A673 (cell line): ENCODE measurements around the gene OR6K3. TPM values are rescaled to one million over a fixed set of nuclear protein-coding genes. Genes with fewer than 3 reads are reported as not detected.

Experiments used
- BruUV-seq: library from RNA; stranded (reverse); fragments of 400-500 nt; replicated peaks from 2 replicates; lab custom pipeline; 2021; lab: Mats Ljungman, UMichigan
- CTCF ChIA-PET: fragments of 300-600 bp; sonication (Branson Sonifier 250); formaldehyde crosslinking; loops from one replicate; lab custom pipeline; 2022; ENCODE audit warnings: antibody characterized with exemption; lab: Charles Lee
- POLR2A ChIA-PET: fragments of 300-600 bp; sonication (Branson Sonifier 250); formaldehyde crosslinking; loops from one replicate; lab custom pipeline; 2022; ENCODE audit warnings: antibody characterized with exemption; ENCODE audit not compliant: low non-redundant PET; lab: Charles Lee
- DNase-seq: peaks from one replicate; pipeline ENCODE4 v3.0.0-alpha.2; 2015; ENCODE audit warnings: low spot score
- H3K27ac ChIP-seq: fragments of 200-600 bp; sonication (generic); 2 replicates; pipeline ENCODE4 v1.5.1; 2016; ENCODE audit warnings: mixed run types, low read depth, mild to moderate bottlenecking, mixed read lengths, antibody characterized with exemption, low read length; ENCODE audit not compliant: poor library complexity, severe bottlenecking
- H3K27me3 ChIP-seq: fragments of 200-600 bp; sonication (generic); replicated peaks from 2 replicates; pipeline ENCODE4 v1.6.1; 2017; ENCODE audit warnings: mixed run types, low read depth, mild to moderate bottlenecking, mixed read lengths, antibody characterized with exemption, low read length; ENCODE audit not compliant: insufficient read depth, poor library complexity
- H3K36me3 ChIP-seq: fragments of 200-600 bp; sonication (generic); 2 replicates; pipeline ENCODE4 v1.6.1; 2016; ENCODE audit warnings: mixed run types, mild to moderate bottlenecking, mixed read lengths, antibody characterized with exemption, low read length; ENCODE audit not compliant: insufficient read depth, poor library complexity, severe bottlenecking
- H3K4me1 ChIP-seq: fragments of 200-600 bp; sonication (generic); 2 replicates; pipeline ENCODE4 v1.6.1; 2017; ENCODE audit warnings: mixed run types, mild to moderate bottlenecking, mixed read lengths, antibody characterized with exemption, low read length; ENCODE audit not compliant: insufficient read depth, poor library complexity, severe bottlenecking
- H3K4me3 ChIP-seq: fragments of 200-600 bp; sonication (generic); 2 replicates; pipeline ENCODE4 v1.5.1; 2016; ENCODE audit warnings: low read depth, mixed run types, mild to moderate bottlenecking, mixed read lengths, low read length; ENCODE audit not compliant: poor library complexity, severe bottlenecking
- H3K9me3 ChIP-seq: fragments of 200-600 bp; sonication (generic); 2 replicates; pipeline ENCODE4 v1.6.1; 2016; ENCODE audit warnings: mixed run types, low read depth, mild to moderate bottlenecking, mixed read lengths, antibody characterized with exemption, low read length; ENCODE audit not compliant: poor library complexity, severe bottlenecking
- EZH2 ChIP-seq: fragments of 200-600 bp; sonication (generic); IDR thresholded peaks from 2 replicates; pipeline ENCODE4 v1.6.1; 2017; ENCODE audit warnings: borderline replicate concordance, low read depth, mild to moderate bottlenecking, mixed read lengths, antibody characterized with exemption, low read length; ENCODE audit not compliant: poor library complexity, severe bottlenecking
- intact Hi-C: fragments of 100-400 bp; cut with micrococcal nuclease; formaldehyde crosslinking; loops from one replicate; pipeline ENCODE4 v1.10.0; 2022; ENCODE audit not compliant: unreplicated experiment
- total RNA-seq: library from RNA; stranded (reverse); gene quantifications from 2 replicates; pipeline ENCODE4 v1.2.3, GENCODE V29; 2021
- TF ChIP-seq, protein P1 (sequence below): fragments of 300-800, 200-600 bp; sonication (generic); conservative IDR thresholded peaks from 2 replicates; pipeline ENCODE4 v1.5.1; 2017; ENCODE audit warnings: low read depth, mild to moderate bottlenecking, antibody characterized with exemption, low read length, moderate library complexity, mixed read lengths

Gene OR6K3
- total RNA-seq, 1 experiment from 2014 or later = not detected

DNA sequence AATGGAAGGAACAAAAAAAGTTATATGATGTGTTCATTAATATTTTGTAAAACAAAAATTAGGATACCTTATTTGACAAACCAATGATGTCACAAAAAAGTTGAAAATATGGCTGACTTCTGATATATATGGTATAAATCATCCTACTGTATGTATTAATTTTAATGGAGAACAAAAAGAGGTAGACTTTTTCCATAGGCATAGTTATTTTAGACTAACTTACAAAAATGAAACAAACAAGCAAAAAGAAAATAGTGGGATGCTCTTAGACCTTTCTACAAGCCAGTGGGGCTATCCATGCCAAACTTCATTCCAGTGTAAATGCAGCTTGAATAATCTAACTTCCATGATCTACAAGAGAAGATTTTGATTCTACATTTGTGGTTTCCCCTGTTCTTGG, 33.5 kb downstream of the OR6K3 start:
- no peak for DNase-seq
- H3K27ac ChIP-seq = no peak overlapping the region
- intact Hi-C loops = no loop called here
- no peak overlapping the region for H3K4me3 ChIP-seq
- peaks cover 22% of the 10 kb centered on the region for H3K27me3 ChIP-seq
- H3K36me3 ChIP-seq = no peaks in the 10 kb centered on the region
- POLR2A ChIA-PET = no interaction called here
- CTCF ChIA-PET = no interaction called here
- no peaks in the 10 kb centered on the region for H3K9me3 ChIP-seq
- BruUV-seq = no TSS peak
- no peaks in the 10 kb centered on the region for H3K4me1 ChIP-seq
- TF ChIP-seq, protein P1, sequence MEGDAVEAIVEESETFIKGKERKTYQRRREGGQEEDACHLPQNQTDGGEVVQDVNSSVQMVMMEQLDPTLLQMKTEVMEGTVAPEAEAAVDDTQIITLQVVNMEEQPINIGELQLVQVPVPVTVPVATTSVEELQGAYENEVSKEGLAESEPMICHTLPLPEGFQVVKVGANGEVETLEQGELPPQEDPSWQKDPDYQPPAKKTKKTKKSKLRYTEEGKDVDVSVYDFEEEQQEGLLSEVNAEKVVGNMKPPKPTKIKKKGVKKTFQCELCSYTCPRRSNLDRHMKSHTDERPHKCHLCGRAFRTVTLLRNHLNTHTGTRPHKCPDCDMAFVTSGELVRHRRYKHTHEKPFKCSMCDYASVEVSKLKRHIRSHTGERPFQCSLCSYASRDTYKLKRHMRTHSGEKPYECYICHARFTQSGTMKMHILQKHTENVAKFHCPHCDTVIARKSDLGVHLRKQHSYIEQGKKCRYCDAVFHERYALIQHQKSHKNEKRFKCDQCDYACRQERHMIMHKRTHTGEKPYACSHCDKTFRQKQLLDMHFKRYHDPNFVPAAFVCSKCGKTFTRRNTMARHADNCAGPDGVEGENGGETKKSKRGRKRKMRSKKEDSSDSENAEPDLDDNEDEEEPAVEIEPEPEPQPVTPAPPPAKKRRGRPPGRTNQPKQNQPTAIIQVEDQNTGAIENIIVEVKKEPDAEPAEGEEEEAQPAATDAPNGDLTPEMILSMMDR = no peak
- TF ChIP-seq EZH2 = no peak

DNA sequence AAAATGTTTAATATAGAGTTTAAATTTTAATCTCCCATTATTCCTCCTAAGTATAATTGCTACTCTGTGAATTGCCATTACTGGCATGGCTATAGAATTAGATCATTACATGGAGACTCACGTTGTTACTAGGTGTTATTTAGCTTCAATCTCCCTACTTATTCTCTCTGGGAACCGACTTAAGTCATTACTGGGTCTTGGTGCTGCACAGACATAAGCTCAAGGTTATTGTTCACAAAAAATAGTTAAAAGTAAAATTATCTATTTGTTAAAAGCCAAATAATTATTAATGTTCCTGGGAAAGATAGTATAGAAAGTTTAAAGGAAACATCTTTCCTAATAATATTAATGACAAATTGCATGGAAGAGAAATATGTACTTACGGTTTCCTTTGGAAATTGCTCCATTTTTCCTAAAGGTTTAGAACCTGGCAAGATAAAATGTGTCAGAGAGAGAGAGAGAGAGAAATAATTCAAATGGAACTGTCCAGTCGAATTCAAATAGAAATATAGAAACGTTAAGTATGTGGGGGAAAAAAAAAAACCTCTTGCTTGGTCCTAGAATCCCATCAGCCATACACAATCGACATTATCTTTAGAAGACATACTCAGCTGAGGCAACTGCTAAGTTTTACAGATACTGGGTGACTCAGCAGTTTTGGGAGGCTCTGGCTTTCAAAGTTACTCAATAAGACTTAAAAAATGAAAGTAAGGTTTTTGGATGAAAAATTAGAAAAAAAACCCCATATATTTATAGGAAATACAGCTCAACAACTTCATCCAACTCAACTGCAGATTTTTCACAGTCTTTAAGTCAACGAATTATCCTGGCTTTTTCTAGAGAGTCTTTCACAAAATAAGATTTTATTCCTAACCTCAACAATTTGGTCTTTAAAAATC, 34.2 kb downstream of the OR6K3 start, which contains the start of gene SPTA1:
TSS of gene SPTA1 (minus strand) at position 605 of the 899 bp plus-strand sequence. CDS start at position 407, 198 bp downstream.
- H3K9me3 ChIP-seq = no peaks in the 10 kb centered on the region
- ChIA-PET POLR2A (no interaction called here), CTCF (no interaction called here)
- H3K36me3 ChIP-seq = no peaks in the 10 kb centered on the region
- no peak within 1 kb of the TSS for H3K4me3 ChIP-seq
- TF ChIP-seq, protein P1 = no peak
- no peak for TF ChIP-seq EZH2
- H3K27me3 ChIP-seq = peaks cover 22% of the 10 kb centered on the region
- no peak within 1 kb of the TSS for H3K27ac ChIP-seq
- no peak for DNase-seq
- intact Hi-C loops = no loop called here
- BruUV-seq = no TSS peak
- no peaks in the 10 kb centered on the region for H3K4me1 ChIP-seq

DNA sequence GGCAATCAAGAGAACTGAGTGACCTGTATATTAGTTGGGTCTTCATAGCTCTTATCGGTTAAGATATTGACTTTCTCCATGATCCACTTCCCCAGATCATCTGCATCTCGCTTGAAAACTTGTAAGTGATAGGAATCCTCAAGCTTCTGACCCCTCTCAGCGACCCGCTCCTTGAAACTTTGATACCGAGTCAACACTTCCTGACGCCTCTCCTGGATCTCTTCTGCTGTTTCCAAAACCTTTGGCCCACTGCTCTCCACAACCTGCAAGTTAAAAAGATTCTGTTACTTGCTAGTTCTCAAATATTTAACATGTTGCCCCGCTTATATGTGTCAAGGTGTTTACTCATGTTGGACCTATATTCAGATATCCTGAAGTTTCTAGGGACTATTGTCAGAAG, 35.4 kb downstream of the OR6K3 start:
- no TSS peak for BruUV-seq
- ChIA-PET POLR2A (no interaction called here), CTCF (no interaction called here)
- H3K9me3 ChIP-seq = no peaks in the 10 kb centered on the region
- H3K4me1 ChIP-seq = no peaks in the 10 kb centered on the region
- no peak for TF ChIP-seq EZH2
- TF ChIP-seq, protein P1 = no peak
- no peaks in the 10 kb centered on the region for H3K36me3 ChIP-seq
- H3K27ac ChIP-seq = no peak overlapping the region
- peaks cover 25% of the 10 kb centered on the region for H3K27me3 ChIP-seq
- DNase-seq = no peak
- intact Hi-C loops = no loop called here
- H3K4me3 ChIP-seq = no peak overlapping the region
